HG02870 (cell line): Measurements from ENCODE around the gene ABCC1.
A peak's percentile ranks its signal among the peaks of the same experiment; 100 is the strongest.
"Not testable (repeated sequence)": the region's sequence is repeated elsewhere in the genome, so short reads cannot be mapped to it uniquely, and the experiment has no call there.

Source experiments
- ATAC-seq: cut with Tn5 transposase; IDR thresholded peaks from one replicate; pipeline ENCODE4 v1.9.1; 2021; ENCODE audit warnings: mild to moderate bottlenecking, moderate library complexity; ENCODE audit not compliant: unreplicated experiment

The ABCC1 gene

GRCh38 chr16:15946257-15947044 lies 3.0 kb upstream of the ABCC1 start:
- ATAC-seq = no peak

DNA sequence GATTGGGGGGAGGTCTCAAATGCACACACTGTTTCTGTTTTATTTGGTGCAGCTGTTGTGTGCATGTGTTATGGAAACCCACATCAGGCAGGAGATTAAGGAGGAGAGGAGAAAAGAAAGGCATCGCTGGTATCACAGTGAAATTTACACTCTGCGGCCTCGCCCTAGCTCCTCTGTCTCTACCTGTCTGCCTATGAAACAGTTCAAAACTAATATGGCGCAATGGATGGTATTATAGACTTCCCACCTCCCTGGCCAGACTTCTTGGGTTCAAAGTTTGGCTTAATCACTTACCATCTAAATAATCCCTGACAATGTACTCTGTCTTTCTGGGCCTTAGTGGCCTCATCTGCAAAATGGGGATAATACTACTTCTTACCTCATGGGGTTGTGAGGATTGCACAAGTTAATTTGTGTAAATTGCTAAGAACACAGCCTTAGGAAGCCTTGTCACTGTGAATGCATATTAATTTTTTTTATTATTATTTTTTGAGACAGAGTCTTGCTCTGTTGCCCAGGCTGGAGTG lies 1.4 kb upstream of the ABCC1 start:
- ATAC-seq = no peak

- peak; percentile 35 for ATAC-seq
Observed at GRCh38 chr16:15948532-15949209, 745 bp upstream of the ABCC1 start.

- ATAC-seq = no peak
Observed at GRCh38 chr16:15950161-15950854, 892 bp downstream of the ABCC1 start.

DNA sequence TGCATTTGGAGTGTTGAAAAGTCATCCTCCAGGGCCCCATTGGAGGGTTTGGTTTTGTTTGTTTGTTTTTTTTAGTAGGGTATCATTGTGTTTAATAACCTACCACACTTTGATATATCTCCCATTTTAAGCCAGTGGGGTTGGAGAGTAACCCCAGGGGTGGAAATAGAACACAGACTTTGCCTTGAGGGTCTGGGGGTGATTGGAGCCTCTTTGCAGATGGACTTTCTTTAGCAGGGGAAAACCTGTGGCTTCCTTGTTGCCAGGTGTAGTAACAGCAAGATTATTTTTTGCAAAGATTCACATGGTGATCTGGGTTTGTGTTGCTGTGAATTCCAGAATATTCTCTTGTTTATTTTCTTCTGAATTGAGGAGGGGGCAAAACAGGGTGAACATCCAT lies 1.5 kb downstream of the ABCC1 start:
- ATAC-seq = no peak

- ATAC-seq = no peak
Observed at GRCh38 chr16:15951852-15952251, 2.4 kb downstream of the ABCC1 start.

DNA sequence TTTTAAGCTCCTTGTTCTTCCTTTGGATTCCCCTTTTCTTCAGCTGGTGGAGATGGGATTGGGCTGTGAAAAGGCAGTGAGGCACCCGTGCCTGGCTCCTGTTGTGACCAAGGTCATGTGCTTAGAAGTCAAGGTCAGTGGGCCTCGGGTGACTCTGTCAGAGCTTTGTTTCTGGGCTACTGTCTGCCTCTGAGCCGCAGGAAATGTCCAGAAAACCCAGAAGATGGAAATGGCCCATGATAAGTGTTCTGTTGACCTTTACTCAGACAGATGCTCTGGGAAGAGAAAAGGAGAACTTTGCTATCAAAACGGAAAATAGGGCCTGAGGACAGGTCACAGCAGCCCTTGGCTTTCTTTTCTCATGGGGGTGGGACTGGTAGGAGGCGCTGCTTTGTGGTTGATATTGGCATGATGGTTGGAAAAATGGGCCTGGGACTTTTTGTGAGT lies 2.9 kb downstream of the ABCC1 start:
- ATAC-seq = no peak

DNA sequence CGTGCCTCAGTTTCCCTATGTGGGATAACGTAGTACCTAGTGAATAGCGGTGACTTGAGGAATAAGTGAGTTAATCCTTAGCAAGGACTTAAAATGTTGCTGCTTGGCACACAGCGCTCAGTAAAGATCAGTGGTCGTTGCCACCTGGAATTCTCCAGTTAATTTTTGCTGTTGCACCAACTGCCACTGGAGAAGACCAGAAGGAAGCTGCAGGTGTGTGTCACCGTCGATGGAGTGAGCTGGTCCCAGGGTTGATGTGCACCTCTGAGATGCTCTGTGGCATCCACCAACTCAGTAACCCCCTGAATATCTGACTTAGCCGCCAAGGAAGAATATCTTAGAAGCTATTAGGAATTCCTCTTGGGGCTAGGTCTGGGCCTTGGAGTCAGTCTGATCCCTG lies 4.1 kb downstream of the ABCC1 start:
- ATAC-seq = no peak

DNA sequence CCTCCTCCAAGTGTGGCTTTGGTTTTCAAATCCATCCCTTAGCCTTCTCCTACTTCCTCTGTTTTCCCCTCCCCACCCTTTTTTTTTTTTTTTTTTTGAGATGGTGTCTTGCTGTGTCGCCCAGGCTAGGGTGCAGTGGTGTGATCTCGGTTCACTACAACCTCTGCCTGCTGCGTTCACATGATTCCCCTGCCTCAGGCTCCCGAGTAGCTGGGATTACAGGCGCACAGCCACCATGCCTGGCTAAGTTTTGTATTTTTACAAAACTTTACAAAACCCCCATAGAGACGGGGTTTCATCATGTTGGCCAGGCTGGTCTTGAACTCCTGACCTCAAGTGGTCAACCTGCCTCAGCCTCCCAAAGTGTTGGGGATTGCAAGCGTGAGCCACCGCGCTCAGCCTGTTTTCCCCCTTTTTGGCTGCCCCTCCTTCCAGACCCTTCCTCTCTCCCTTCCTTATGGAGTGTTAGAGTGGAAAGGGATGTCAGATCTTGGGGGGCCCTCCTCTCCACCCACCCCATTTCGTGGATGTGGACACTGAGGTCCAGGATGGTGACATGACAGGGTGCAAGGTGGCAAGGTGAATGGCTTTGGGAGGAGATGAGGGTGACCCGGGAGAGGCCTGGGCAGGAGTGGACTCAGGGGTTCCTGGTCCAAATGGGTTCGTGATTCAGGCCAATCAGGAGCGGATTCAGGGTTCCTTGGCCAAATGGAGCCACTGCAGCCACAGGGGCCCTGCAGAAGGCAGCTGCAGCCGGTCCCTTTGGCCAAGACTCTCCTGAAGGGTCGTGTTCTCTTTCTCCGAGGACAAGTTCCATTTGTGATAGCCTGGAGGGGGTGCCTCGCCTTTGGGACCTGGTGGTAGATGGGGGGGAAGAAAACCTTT lies 4.8 kb downstream of the ABCC1 start:
- ATAC-seq = no peak

- ATAC-seq = no peak
Observed at GRCh38 chr16:15954814-15955151, 5.4 kb downstream of the ABCC1 start.

- ATAC-seq = no peak
Observed at GRCh38 chr16:15955425-15955824, 6.0 kb downstream of the ABCC1 start.

- ATAC-seq = not testable (repeated sequence)
Observed at GRCh38 chr16:15956106-15956505, 6.7 kb downstream of the ABCC1 start.

DNA sequence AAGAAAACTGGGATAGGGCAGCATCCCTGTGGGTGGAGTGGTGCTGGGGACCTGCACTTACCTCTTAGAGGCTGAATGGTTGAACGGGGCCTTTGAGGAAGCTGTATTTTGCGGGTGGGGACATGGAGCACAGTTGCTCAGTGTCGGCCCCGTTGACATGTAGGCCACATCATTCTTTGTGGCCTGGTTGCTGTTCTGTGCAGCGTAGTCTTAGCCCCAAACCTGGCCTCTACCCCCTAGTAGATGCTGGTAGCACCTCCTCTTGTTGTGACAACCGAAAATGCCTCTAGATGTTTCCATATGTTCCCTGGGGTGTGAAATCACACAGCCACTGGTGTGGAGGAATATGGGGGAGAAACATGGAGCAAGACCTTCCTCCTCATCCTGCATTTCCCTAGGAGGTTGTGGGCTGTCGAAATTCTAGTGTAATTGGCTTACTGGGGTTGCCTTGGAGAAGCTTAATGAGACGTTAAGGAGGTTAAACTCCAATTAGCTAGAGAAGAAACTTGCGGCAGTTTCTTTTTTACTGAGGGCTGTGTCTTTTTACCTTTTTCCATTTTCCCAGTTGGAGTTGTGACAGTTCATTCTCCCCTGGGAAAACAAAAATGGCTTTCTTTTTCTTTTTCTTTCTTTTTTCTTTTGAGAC lies 9.4 kb downstream of the ABCC1 start:
- ATAC-seq = no peak

GRCh38 chr16:15960124-15960971 lies 10.9 kb downstream of the ABCC1 start:
- no peak for ATAC-seq

GRCh38 chr16:15961060-15961511 lies 11.7 kb downstream of the ABCC1 start:
- ATAC-seq = peak; percentile 77

DNA sequence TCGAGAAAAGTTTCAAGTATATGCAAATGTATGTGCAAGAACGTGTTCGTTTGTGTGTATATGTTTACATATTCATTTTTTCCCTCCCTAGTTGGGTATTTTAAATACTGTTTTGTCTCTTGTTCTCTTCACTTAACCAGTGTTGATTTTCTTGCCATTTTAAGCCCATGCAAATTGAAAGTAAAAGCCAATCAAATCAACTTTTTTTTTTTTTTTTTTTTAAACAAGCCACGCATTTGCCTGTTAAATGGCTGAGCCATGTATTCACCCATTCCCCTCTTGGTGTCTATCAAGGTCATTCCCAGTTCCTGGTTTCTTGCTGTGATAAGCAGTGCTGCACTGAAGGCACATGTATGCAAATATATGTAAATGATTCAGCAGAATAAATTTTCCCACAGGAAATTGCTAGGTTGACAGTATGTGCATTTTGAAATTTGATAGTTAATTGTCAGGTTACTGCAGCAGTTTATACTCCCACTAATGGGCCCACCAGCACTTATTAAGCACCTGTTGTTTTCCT lies 12.2 kb downstream of the ABCC1 start:
- peak; percentile 17 for ATAC-seq

DNA sequence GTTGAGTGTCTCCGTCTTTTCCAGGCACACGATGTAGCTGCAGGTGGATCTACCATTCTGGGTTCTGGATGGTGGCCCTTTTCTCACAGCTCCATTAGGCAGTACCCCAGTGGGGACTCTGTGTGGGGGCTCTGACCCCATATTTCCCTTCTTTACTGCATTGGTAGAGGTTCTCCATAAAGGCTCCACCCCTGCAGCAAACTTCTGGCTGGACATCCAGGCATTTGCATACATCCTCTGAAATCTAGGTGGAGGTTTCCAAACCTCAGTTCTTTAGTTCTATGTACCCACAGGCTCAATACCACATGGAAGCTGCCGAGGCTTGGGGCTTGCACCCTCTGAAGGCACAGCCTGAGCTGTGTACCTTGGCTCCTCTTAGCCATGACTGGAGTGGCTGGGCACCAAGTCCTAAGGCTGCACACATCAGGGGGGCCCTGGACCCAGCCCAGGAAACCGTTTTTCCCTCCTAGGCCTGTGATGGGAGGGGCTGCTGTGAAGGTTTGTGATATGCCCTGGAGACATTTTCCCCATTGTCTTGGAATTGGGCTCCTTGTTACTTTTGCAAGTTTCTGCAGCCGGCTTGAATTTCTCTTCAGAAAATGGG lies 14.0 kb downstream of the ABCC1 start:
- ATAC-seq = no peak

GRCh38 chr16:15966420-15966819 lies 17.0 kb downstream of the ABCC1 start:
- ATAC-seq = no peak
